Immature natural killer cell (primary cell): ENCODE results near the gene HLA-DMA. TPM values are rescaled to one million over a fixed set of nuclear protein-coding genes. Genes with fewer than 3 reads are reported as not detected.

ENCODE experiments used
- DNase-seq, 3 donors: peaks; one replicate each; pipeline ENCODE4 v3.0.0; 2022; ENCODE audit warnings: mixed read lengths in 1 of 3
- H3K27ac Mint-ChIP-seq, 6 donors: one replicate each; pipeline ENCODE4 v1.8.0; 2020; ENCODE audit warnings: mixed read lengths in 6 of 6, mild to moderate bottlenecking in 5 of 6, inconsistent platforms in 4 of 6, moderate library complexity in 3 of 6
- H3K27me3 Mint-ChIP-seq, 3 donors: one replicate each; pipeline ENCODE4 v1.8.0; 2020 to 2021; ENCODE audit warnings: low read depth in 3 of 3, mild to moderate bottlenecking in 3 of 3, mixed read lengths in 3 of 3, moderate library complexity in 3 of 3, inconsistent platforms in 1 of 3
- H3K36me3 Mint-ChIP-seq, 3 donors: one replicate each; pipeline ENCODE4 v1.8.0; 2020; ENCODE audit warnings: mixed read lengths in 3 of 3, inconsistent platforms in 2 of 3, mild to moderate bottlenecking in 2 of 3
- H3K4me1 Mint-ChIP-seq, 2 donors: one replicate each; pipeline ENCODE4 v1.8.0; 2020; ENCODE audit warnings: inconsistent platforms in 2 of 2, mild to moderate bottlenecking in 2 of 2, mixed read lengths in 2 of 2, moderate library complexity in 1 of 2
- H3K4me3 Mint-ChIP-seq, 5 donors: one replicate each; pipeline ENCODE4 v1.8.0; 2020; ENCODE audit warnings: mild to moderate bottlenecking in 5 of 5, mixed read lengths in 5 of 5, inconsistent platforms in 3 of 5, moderate library complexity in 3 of 5
- H3K9me3 Mint-ChIP-seq, 6 donors: one replicate each; pipeline ENCODE4 v1.8.0; 2020; ENCODE audit warnings: mild to moderate bottlenecking in 6 of 6, mixed read lengths in 6 of 6, inconsistent platforms in 4 of 6, moderate library complexity in 3 of 6
- polyA plus RNA-seq, 3 donors: library from polyadenylated mRNA; unstranded; fragments of 300-500 nt; fragmentation: Illumina TruSeq; gene quantifications; one replicate each; pipeline ENCODE4 v1.2.3, GENCODE V29; 2021

HLA-DMA gene
- 10 to 100 TPM; 39.2 to 78.7 (median 69.7) TPM for polyA plus RNA-seq

- peak; percentile 84 to 85 (median 84) for DNase-seq
- peak within 1 kb of the TSS; percentile 65 to 81 (median 75) for H3K4me3 Mint-ChIP-seq
- H3K4me1 Mint-ChIP-seq = peaks cover 25 to 38% of the 10 kb centered on the region in 2 donors
- peak within 1 kb of the TSS; percentile 54 to 90 (median 86) for H3K27ac Mint-ChIP-seq
- no peaks in the 10 kb centered on the region for H3K9me3 Mint-ChIP-seq
- peaks cover 0 to 2% (median 0%) of the 10 kb centered on the region in 3 donors for H3K27me3 Mint-ChIP-seq
- peaks cover 0 to 5% (median 4%) of the 10 kb centered on the region in 3 donors for H3K36me3 Mint-ChIP-seq
These were observed at the start of gene HLA-DMA for GRCh38 chr6:32952817-32953739. TSS of gene HLA-DMA (minus strand) at chr6:32953097. CDS start at chr6:32953036, 61 bp downstream.

DNA sequence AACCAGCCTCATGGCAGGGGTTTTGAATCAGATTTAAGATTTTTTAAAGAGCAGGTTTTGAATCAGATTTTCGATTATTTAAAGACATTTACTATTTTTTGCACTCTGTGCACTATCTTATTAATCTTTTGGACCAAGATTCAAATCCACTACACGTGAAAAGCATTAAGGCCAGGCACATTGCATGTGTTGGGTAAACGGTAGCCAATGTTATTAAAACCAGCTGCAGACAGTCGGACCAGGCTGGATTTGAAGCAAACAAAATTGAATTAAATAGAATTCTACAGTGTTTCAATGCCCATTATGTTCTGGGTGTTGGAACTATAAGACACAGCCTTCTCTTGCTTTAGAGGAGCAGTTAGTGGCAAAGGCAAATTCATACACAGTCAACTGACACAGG is 48.8 kb upstream of the HLA-DMA start:
- Mint-ChIP-seq H3K4me1 (no peaks in the 10 kb centered on the region), H3K36me3 (no peaks in the 10 kb centered on the region), H3K27me3 (peaks cover 6 to 17% (median 9%) of the 10 kb centered on the region in 3 donors), H3K27ac (no peak overlapping the region), H3K4me3 (no peak overlapping the region), H3K9me3 (no peaks in the 10 kb centered on the region)
- DNase-seq = no peak

DNA sequence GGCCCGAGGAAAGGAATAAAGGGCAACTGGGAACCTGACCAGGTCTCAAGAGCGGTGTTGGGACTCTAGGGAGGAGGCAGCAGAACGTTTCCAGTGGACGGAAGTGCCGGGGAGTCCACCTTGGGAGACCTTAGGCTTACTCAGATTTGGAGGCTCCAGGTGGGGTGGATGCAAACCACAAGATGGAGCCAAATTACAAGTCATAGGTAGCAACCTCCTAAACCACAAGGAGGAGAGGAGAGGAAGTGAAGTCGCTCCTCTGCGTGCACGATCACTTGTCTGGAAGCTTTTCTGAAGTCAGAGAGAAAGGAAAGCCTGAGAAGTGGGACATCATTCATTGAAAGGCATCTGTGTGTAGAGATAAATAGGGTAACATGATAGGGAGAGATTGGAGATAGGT is 47.2 kb upstream of the HLA-DMA start:
- DNase-seq = no peak
- Mint-ChIP-seq H3K9me3 (no peaks in the 10 kb centered on the region), H3K4me3 (no peak overlapping the region), H3K4me1 (no peaks in the 10 kb centered on the region), H3K27me3 (peaks cover 6 to 22% (median 9%) of the 10 kb centered on the region in 3 donors), H3K36me3 (no peaks in the 10 kb centered on the region), H3K27ac (no peak overlapping the region)

- Mint-ChIP-seq H3K9me3 (no peaks in the 10 kb centered on the region), H3K27me3 (peaks cover 3 to 19% (median 5%) of the 10 kb centered on the region in 3 donors), H3K36me3 (no peaks in the 10 kb centered on the region), H3K27ac (no peak overlapping the region), H3K4me3 (no peak overlapping the region), H3K4me1 (no peaks in the 10 kb centered on the region)
- no peak for DNase-seq
These were observed 42.6 kb upstream of the HLA-DMA start for GRCh38 chr6:32995448-32995847.

GRCh38 chr6:32993363-32993973 is 40.6 kb upstream of the HLA-DMA start:
- H3K9me3 Mint-ChIP-seq = no peaks in the 10 kb centered on the region
- no peak overlapping the region for H3K4me3 Mint-ChIP-seq
- no peak for DNase-seq
- H3K36me3 Mint-ChIP-seq = no peaks in the 10 kb centered on the region
- H3K27ac Mint-ChIP-seq = no peak overlapping the region
- H3K4me1 Mint-ChIP-seq = no peaks in the 10 kb centered on the region
- peaks cover 0 to 12% (median 1%) of the 10 kb centered on the region in 3 donors for H3K27me3 Mint-ChIP-seq

DNA sequence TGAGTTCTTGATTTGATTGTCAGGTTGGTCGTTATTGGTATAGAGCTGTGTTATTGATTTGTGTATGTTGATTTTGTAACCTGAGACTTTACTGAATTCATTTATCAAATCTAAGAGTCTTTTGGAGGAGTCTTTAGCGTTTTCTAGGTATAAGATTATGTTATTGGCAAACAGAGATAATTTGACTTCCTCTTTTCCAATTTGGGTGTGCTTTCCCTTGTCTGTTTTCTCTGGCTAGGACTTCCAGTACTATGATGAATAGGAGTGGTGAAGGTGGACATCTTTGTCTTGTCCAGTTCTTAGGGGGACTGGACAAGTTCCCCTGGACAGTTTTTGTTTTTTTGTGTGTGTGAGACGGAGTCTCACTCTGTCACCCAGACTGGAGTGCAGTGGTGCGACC is 39.1 kb upstream of the HLA-DMA start:
- no peaks in the 10 kb centered on the region for H3K4me1 Mint-ChIP-seq
- H3K4me3 Mint-ChIP-seq = no peak overlapping the region
- no peaks in the 10 kb centered on the region for H3K36me3 Mint-ChIP-seq
- H3K9me3 Mint-ChIP-seq = no peaks in the 10 kb centered on the region
- no peak overlapping the region for H3K27ac Mint-ChIP-seq
- no peak for DNase-seq
- peaks cover 0 to 10% (median 1%) of the 10 kb centered on the region in 3 donors for H3K27me3 Mint-ChIP-seq

DNA sequence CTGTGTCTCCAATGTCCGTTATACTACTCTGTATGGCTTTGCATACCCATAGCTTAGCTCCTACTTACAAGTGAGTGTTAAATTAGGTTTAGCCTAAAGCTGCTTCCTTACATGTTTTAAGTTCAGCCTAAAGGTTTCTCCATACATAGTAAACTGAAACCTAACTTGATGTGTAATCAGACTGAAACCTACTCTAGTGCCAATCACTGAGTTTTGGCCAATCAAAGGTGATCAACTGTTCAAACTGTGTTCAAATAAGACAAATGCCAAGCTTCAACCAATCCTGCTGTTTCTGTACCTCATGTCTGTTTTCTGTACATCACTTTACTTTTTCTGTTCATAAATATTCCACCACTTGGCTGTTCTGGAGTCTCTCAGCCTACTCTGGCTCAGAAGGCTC is 36.5 kb upstream of the HLA-DMA start:
- Mint-ChIP-seq H3K27me3 (peaks cover 0 to 7% (median 1%) of the 10 kb centered on the region in 3 donors), H3K27ac (no peak overlapping the region), H3K4me3 (no peak overlapping the region), H3K36me3 (no peaks in the 10 kb centered on the region), H3K4me1 (peaks cover 5% of the 10 kb centered on the region in 2 donors), H3K9me3 (no peaks in the 10 kb centered on the region)
- DNase-seq = no peak

- Mint-ChIP-seq H3K4me3 (no peak overlapping the region), H3K36me3 (peaks cover 8 to 12% (median 11%) of the 10 kb centered on the region in 3 donors), H3K9me3 (no peaks in the 10 kb centered on the region), H3K27ac (peak overlapping the region in 5 of 6 donors; percentile 2 to 80 (median 63)), H3K27me3 (peaks cover 2 to 10% (median 4%) of the 10 kb centered on the region in 3 donors), H3K4me1 (peaks cover 13 to 23% of the 10 kb centered on the region in 2 donors)
- DNase-seq = peak; percentile 77 to 82 (median 78)
These were observed 31.9 kb upstream of the HLA-DMA start for GRCh38 chr6:32984622-32985389.

- no peak for DNase-seq
- peaks cover 12 to 16% (median 16%) of the 10 kb centered on the region in 3 donors for H3K36me3 Mint-ChIP-seq
- peak overlapping the region; percentile 19 to 80 (median 66) for H3K27ac Mint-ChIP-seq
- no peaks in the 10 kb centered on the region for H3K9me3 Mint-ChIP-seq
- no peak overlapping the region for H3K4me3 Mint-ChIP-seq
- H3K4me1 Mint-ChIP-seq = peaks cover 16 to 30% of the 10 kb centered on the region in 2 donors
- peaks cover 2 to 10% (median 4%) of the 10 kb centered on the region in 3 donors for H3K27me3 Mint-ChIP-seq
These were observed 31.2 kb upstream of the HLA-DMA start for GRCh38 chr6:32983964-32984621.

DNA sequence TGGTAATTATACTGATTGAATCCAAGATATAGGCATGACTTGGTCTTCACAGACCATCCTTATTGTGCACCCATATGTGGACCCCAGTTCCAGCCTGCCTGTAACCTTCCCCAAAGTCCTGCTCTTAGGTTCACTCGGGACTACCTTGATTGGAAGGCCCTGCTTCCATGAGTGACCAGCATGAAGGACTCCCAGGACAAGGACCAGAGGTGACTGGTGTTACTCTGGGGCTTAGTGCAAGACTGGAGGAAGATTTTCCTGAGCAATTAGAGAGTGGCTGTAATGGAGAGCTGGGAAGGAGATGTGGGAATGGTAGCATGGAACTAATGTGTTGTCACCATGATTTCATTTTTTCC is 30.6 kb upstream of the HLA-DMA start:
- Mint-ChIP-seq H3K4me3 (no peak overlapping the region), H3K9me3 (no peaks in the 10 kb centered on the region)
- DNase-seq = no peak

GRCh38 chr6:32982702-32983492 is 30.0 kb upstream of the HLA-DMA start:
- Mint-ChIP-seq H3K36me3 (peaks cover 20 to 28% (median 28%) of the 10 kb centered on the region in 3 donors), H3K4me3 (no peak overlapping the region), H3K4me1 (peaks cover 25 to 42% of the 10 kb centered on the region in 2 donors), H3K27me3 (peaks cover 2 to 19% (median 4%) of the 10 kb centered on the region in 3 donors), H3K9me3 (no peaks in the 10 kb centered on the region), H3K27ac (peak overlapping the region; percentile 6 to 80 (median 54))
- no peak for DNase-seq

More for the DNA sequence above, 30.6 kb upstream of the HLA-DMA start:
- peak overlapping the region; percentile 19 to 80 (median 66) for H3K27ac Mint-ChIP-seq
- H3K27me3 Mint-ChIP-seq = peaks cover 2 to 13% (median 4%) of the 10 kb centered on the region in 3 donors
- peaks cover 20 to 36% of the 10 kb centered on the region in 2 donors for H3K4me1 Mint-ChIP-seq
- H3K36me3 Mint-ChIP-seq = peaks cover 16 to 23% (median 23%) of the 10 kb centered on the region in 3 donors

DNA sequence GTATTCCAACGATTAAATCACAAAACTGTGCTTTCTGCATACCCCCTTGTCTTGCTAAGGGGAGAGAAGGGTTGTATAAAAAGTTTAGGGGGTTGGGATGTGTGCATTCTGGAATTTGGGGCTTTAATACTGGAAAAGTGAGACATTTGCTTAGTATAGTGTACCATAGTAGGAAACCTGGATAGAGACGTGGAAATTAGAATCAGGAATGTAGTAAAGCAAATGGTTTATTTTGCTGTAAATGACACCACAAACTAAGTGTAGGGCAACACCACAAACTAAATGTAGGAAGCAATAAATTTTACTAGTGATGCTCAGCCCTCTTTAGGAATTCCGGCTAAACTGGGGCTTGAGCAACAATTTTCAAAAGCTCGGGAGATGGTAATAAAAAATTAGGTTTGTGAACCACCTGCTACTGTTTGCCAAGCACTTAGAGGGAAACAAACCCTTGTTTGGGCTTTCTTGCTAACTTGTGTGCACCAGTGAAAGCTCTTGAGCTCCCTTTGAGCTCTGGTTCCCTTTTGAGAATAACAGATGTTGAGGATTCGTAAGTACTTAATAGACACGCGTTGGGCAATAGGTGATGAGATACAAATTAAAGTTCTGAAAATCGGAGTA is 29.3 kb upstream of the HLA-DMA start:
- Mint-ChIP-seq H3K27me3 (peaks cover 2 to 25% (median 4%) of the 10 kb centered on the region in 3 donors), H3K36me3 (peaks cover 27 to 35% (median 35%) of the 10 kb centered on the region in 3 donors), H3K4me3 (no peak overlapping the region), H3K9me3 (no peaks in the 10 kb centered on the region), H3K27ac (peak overlapping the region; percentile 6 to 70 (median 52)), H3K4me1 (peaks cover 31 to 49% of the 10 kb centered on the region in 2 donors)
- no peak for DNase-seq
